HepG2 (cell line): ENCODE data around the gene ATPAF1.

Experiments used
- BCLAF1 ChIP-seq: fragments of 450-650 bp; IDR thresholded peaks from 2 replicates; pipeline ENCODE4 v1.6.1; 2017; ENCODE audit warnings: mild to moderate bottlenecking
- BHLHE40 ChIP-seq: IDR thresholded peaks from 2 replicates; pipeline ENCODE4 v1.6.1; 2011; ENCODE audit warnings: low read length, improper control_type of control experiment
- CTCF ChIP-seq: sonication (generic); formaldehyde crosslinking; IDR thresholded peaks from 2 replicates; pipeline ENCODE4 v1.5.0; 2020; ENCODE audit warnings: mild to moderate bottlenecking, missing genetic modification reagents, moderate library complexity
- ELF1 ChIP-seq: sonication (generic); formaldehyde crosslinking; IDR thresholded peaks from 2 replicates; pipeline ENCODE4 v1.4.0; 2020; ENCODE audit warnings: missing genetic modification reagents
- GLI4 ChIP-seq: sonication (generic); formaldehyde crosslinking; IDR thresholded peaks from 2 replicates; pipeline ENCODE4 v1.5.1; 2020; ENCODE audit warnings: missing genetic modification reagents, mild to moderate bottlenecking, moderate library complexity, borderline replicate concordance
- GMEB1 ChIP-seq: sonication (generic); formaldehyde crosslinking; IDR thresholded peaks from 2 replicates; pipeline ENCODE4 v1.5.1; 2020; ENCODE audit warnings: missing genetic modification reagents, mild to moderate bottlenecking, borderline replicate concordance
- HMG20A ChIP-seq: IDR thresholded peaks from 2 replicates; pipeline ENCODE4 v1.6.1; 2016; ENCODE audit warnings: borderline replicate concordance
- HOXA5 ChIP-seq: sonication (generic); formaldehyde crosslinking; IDR thresholded peaks from 2 replicates; pipeline ENCODE4 v1.4.0; 2020; ENCODE audit warnings: missing genetic modification reagents
- PCBP1 ChIP-seq: fragments of 200-400 bp; formaldehyde crosslinking; IDR thresholded peaks from 2 replicates; pipeline ENCODE4 v1.6.1; 2017; ENCODE audit warnings: mild to moderate bottlenecking, low read depth, low read length, borderline replicate concordance
- SIX4 ChIP-seq: sonication (generic); formaldehyde crosslinking; IDR thresholded peaks from 2 replicates; pipeline ENCODE4 v1.4.0; 2020; ENCODE audit warnings: missing genetic modification reagents
- SRF ChIP-seq: IDR thresholded peaks from 2 replicates; pipeline ENCODE4 v1.6.1; 2011; ENCODE audit warnings: mild to moderate bottlenecking, low read depth, low read length, moderate library complexity
- ZNF280B ChIP-seq: sonication (generic); formaldehyde crosslinking; IDR thresholded peaks from 2 replicates; pipeline ENCODE4 v1.5.0; 2020; ENCODE audit warnings: missing genetic modification reagents, mild to moderate bottlenecking, borderline replicate concordance

- TF ChIP-seq HMG20A (CRISPR knock-in tag), result no peak
- no peak for TF ChIP-seq ELF1 (CRISPR knock-in tag)
- TF ChIP-seq GMEB1 (CRISPR knock-in tag), result no peak
- TF ChIP-seq ZNF280B (CRISPR knock-in tag), result no peak
- no peak for TF ChIP-seq SRF
- no peak for TF ChIP-seq GLI4
- no peak for TF ChIP-seq SIX4 (CRISPR knock-in tag)
- TF ChIP-seq HOXA5 (CRISPR knock-in tag), result no peak
- TF ChIP-seq BCLAF1, result no peak
- no peak for TF ChIP-seq BHLHE40
- no peak for TF ChIP-seq PCBP1
- TF ChIP-seq CTCF (CRISPR knock-in tag), result no peak
These were observed 64.7 kb downstream of the ATPAF1 start for GRCh38 chr1:46603481-46603857.
